Kidney epithelial cell (primary cell): ENCODE data around the gene FSIP2. TPM values are rescaled to one million over a fixed set of nuclear protein-coding genes. Genes with fewer than 3 reads are reported as not detected.
A peak's percentile ranks its signal among the peaks of the same experiment; 100 is the strongest.

Source experiments
- DNase-seq: peaks from one replicate; pipeline ENCODE4 v3.0.0-alpha.2; 2010; ENCODE audit warnings: low read depth
- H3K27me3 ChIP-seq: 2 replicates; pipeline ENCODE4 v1.6.0; 2011; ENCODE audit warnings: low read length; ENCODE audit not compliant: control insufficient read depth, insufficient read depth
- H3K36me3 ChIP-seq: 2 replicates; pipeline ENCODE4 v1.5.1; 2011; ENCODE audit warnings: low read length; ENCODE audit not compliant: control insufficient read depth, insufficient read depth
- H3K4me3 ChIP-seq: 2 replicates; pipeline ENCODE4 v1.5.1; 2011; ENCODE audit warnings: low read depth, mild to moderate bottlenecking, control low read depth, low read length
- total RNA-seq: library from RNA; depleted of rRNA; stranded (reverse); fragments of >200 nt; gene quantifications from 2 replicates; pipeline ENCODE4 v1.2.3, GENCODE V29; 2015
- TF ChIP-seq, protein P1 (sequence below): IDR thresholded peaks from 2 replicates; pipeline ENCODE4 v1.5.1; 2011; ENCODE audit warnings: mild to moderate bottlenecking, moderate library complexity, low read length, control low read depth, inconsistent platforms; ENCODE audit not compliant: insufficient read depth, poor library complexity, severe bottlenecking

Gene FSIP2
- total RNA-seq, result 0.75 and 0.96 TPM in 2 replicates

- TF ChIP-seq, protein P1, sequence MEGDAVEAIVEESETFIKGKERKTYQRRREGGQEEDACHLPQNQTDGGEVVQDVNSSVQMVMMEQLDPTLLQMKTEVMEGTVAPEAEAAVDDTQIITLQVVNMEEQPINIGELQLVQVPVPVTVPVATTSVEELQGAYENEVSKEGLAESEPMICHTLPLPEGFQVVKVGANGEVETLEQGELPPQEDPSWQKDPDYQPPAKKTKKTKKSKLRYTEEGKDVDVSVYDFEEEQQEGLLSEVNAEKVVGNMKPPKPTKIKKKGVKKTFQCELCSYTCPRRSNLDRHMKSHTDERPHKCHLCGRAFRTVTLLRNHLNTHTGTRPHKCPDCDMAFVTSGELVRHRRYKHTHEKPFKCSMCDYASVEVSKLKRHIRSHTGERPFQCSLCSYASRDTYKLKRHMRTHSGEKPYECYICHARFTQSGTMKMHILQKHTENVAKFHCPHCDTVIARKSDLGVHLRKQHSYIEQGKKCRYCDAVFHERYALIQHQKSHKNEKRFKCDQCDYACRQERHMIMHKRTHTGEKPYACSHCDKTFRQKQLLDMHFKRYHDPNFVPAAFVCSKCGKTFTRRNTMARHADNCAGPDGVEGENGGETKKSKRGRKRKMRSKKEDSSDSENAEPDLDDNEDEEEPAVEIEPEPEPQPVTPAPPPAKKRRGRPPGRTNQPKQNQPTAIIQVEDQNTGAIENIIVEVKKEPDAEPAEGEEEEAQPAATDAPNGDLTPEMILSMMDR, result peak; percentile 93
- H3K4me3 ChIP-seq, result peak within 1 kb of the TSS; percentile 62
- peak; percentile 56 for DNase-seq
- H3K36me3 ChIP-seq, result no peaks in the 10 kb centered on the region
- H3K27me3 ChIP-seq, result no peaks in the 10 kb centered on the region
Observed at GRCh38 chr2:185738679-185739472, at the start of gene FSIP2. TSS of gene FSIP2 (plus strand) at chr2:185738804. CDS start at chr2:185738895, 91 bp downstream.

GRCh38 chr2:185689906-185690539 lies 48.6 kb upstream of the FSIP2 start:
- H3K27me3 ChIP-seq, result no peaks in the 10 kb centered on the region
- DNase-seq, result no peak
- H3K36me3 ChIP-seq, result no peaks in the 10 kb centered on the region
- H3K4me3 ChIP-seq, result no peak overlapping the region
- TF ChIP-seq, protein P1, result no peak

- H3K4me3 ChIP-seq, result no peak overlapping the region
- H3K36me3 ChIP-seq, result no peaks in the 10 kb centered on the region
- DNase-seq, result no peak
- TF ChIP-seq, protein P1, result no peak
- H3K27me3 ChIP-seq, result no peaks in the 10 kb centered on the region
Observed at GRCh38 chr2:185695711-185696235, 42.8 kb upstream of the FSIP2 start.

DNA sequence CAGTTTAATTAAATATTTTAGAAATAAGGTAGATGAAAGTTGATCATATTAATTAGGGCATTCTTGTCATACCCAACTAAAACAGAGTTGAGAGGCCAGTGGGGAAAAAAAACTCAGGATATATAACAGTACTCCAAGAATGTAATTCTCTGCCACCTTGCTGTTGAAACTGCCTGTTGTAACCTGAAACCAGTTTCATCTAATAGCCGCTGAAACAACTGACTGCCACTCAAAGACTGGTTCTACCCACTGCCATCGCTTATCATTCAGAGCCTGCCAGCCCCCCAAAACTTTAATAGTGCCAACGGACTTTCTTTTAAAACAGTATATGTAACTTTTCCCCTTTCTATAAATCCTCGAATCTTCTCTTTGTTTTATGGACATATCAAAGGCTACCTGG lies 37.7 kb upstream of the FSIP2 start:
- no peak overlapping the region for H3K4me3 ChIP-seq
- DNase-seq, result no peak
- no peaks in the 10 kb centered on the region for H3K27me3 ChIP-seq
- H3K36me3 ChIP-seq, result no peaks in the 10 kb centered on the region
- TF ChIP-seq, protein P1, result no peak

DNA sequence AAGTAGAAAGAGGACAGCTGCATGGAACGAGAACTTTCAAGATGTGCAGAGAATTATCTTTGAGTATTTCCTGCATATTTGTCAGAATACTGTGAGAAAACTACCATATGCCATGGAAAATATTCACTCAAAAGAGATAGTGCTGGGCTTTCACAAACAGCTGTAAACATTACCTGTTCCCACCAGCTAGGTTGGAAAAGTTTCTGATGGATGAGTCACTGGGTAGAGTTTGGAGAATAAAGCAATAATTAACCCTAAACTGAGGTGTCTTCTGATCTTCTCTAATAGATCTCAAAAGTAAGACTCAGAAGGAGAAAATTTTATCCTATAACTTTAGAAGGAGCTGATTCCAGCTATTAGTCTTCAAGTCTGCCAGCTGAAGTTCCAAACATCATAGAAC lies 3.9 kb upstream of the FSIP2 start:
- no peak overlapping the region for H3K4me3 ChIP-seq
- no peaks in the 10 kb centered on the region for H3K27me3 ChIP-seq
- no peak for DNase-seq
- no peaks in the 10 kb centered on the region for H3K36me3 ChIP-seq
- TF ChIP-seq, protein P1, result no peak
